A549 (cell line): ENCODE measurements around the gene SLC45A3.

Source experiments
- CHD2 ChIP-seq: fragments of 150-350 bp; IDR thresholded peaks from 2 replicates; pipeline ENCODE4 v1.6.1; 2014; ENCODE audit warnings: low read length; ENCODE audit not compliant: partially characterized antibody
- CTCF ChIP-seq: fragments of >200 bp; sonication (Bioruptor Twin); formaldehyde crosslinking; IDR thresholded peaks from 3 replicates; pipeline ENCODE4 v1.5.1; 2016
- EP300 ChIP-seq, 2 experiments: fragments of >200 bp; sonication (Bioruptor Twin); formaldehyde crosslinking; IDR thresholded peaks; 2 replicates in 1 of 2; 3 replicates in 1 of 2; pipeline ENCODE4 v1.6.1; 2016 to 2017
- HDAC2 ChIP-seq: fragments of 200-600 bp; sonication (generic); IDR thresholded peaks from 2 replicates; pipeline ENCODE4 v1.6.1; 2016
- JUN ChIP-seq, 2 experiments: fragments of >200 bp; sonication (Bioruptor Twin); formaldehyde crosslinking; IDR thresholded peaks; 2 replicates in 1 of 2; 3 replicates in 1 of 2; pipeline ENCODE4 v1.6.1; 2016 to 2017
- MAFK ChIP-seq: fragments of 450-650 bp; IDR thresholded peaks from 2 replicates; pipeline ENCODE4 v1.6.1; 2014; ENCODE audit not compliant: partially characterized antibody
- MAZ ChIP-seq: fragments of 150-350 bp; IDR thresholded peaks from 2 replicates; pipeline ENCODE4 v1.6.1; 2014; ENCODE audit warnings: antibody characterized with exemption, low read depth, low read length, borderline replicate concordance
- NPAS2 ChIP-seq: fragments of 250-450 bp; sonication (Bioruptor Pico); IDR thresholded peaks from 2 replicates; pipeline ENCODE4 v1.8.0; 2022; ENCODE audit warnings: mild to moderate bottlenecking, moderate library complexity, borderline replicate concordance
- POLR2A ChIP-seq: IDR thresholded peaks from 2 replicates; pipeline ENCODE4 v1.6.1; 2012; ENCODE audit warnings: mild to moderate bottlenecking, low read length
- TF ChIP-seq, protein P1 (sequence below): IDR thresholded peaks from 2 replicates; pipeline ENCODE4 v1.6.1; 2012

GRCh38 chr1:205667909-205668643, 12.2 kb downstream of the SLC45A3 start:
- TF ChIP-seq HDAC2 (no peak), NPAS2 (no peak), CTCF (no peak), POLR2A (no peak), CHD2 (no peak), MAZ (no peak), MAFK (no peak), EP300 (IDR thresholded peaks at IDR 0.05) (no peak), JUN (IDR thresholded peaks at IDR 0.05) (no peak)
- TF ChIP-seq, protein P1, sequence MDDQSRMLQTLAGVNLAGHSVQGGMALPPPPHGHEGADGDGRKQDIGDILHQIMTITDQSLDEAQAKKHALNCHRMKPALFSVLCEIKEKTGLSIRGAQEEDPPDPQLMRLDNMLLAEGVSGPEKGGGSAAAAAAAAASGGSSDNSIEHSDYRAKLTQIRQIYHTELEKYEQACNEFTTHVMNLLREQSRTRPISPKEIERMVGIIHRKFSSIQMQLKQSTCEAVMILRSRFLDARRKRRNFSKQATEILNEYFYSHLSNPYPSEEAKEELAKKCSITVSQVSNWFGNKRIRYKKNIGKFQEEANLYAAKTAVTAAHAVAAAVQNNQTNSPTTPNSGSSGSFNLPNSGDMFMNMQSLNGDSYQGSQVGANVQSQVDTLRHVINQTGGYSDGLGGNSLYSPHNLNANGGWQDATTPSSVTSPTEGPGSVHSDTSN = no peak
